Measurements from ENCODE around the gene OLFM2. TPM values are rescaled to one million over a fixed set of nuclear protein-coding genes. Genes with fewer than 3 reads are reported as not detected.

Gene OLFM2
- total RNA-seq, 1 experiment from 2014 or later: 75.6 TPM

- H3K27me3 Mint-ChIP-seq (ENCODE audit: low read depth): no peaks in the 10 kb centered on the region
- H3K4me1 ChIP-seq (ENCODE audit: insufficient read depth, low read length): no peaks in the 10 kb centered on the region; the same call in 1 of the 2 replicates
- no peaks in the 10 kb centered on the region for H3K9me3 ChIP-seq (ENCODE audit: control insufficient read depth, low read depth, low read length)
- H2BK5ac ChIP-seq (ENCODE audit: insufficient read length, low read length): no peak overlapping the region
- H2BK20ac ChIP-seq (ENCODE audit: low read depth, low read length, poor library complexity, severe bottlenecking): no peak overlapping the region
- H3K4me1 Mint-ChIP-seq: peaks cover 7 to 12% of the 10 kb centered on the region in 2 experiments
- H3K23ac ChIP-seq (ENCODE audit: insufficient read length, low read depth, low read length): no peak overlapping the region
- no peak overlapping the region for H3K4ac ChIP-seq (ENCODE audit: low read depth, low read length)
- TF ChIP-seq CTCF (conservative IDR thresholded peaks at IDR 0.05): no peak
- no peak overlapping the region for H3K27ac Mint-ChIP-seq
- no peak overlapping the region for H4K91ac ChIP-seq (ENCODE audit: insufficient read length, low read depth, low read length)
- H3K9ac ChIP-seq (ENCODE audit: extremely low read depth, insufficient read length, low read length): no peak overlapping the region
- no peak overlapping the region for H2AFZ ChIP-seq (ENCODE audit: low read length)
- H3K18ac ChIP-seq (ENCODE audit: insufficient read length, low read depth, low read length): no peak overlapping the region
- H3K9me3 Mint-ChIP-seq: no peaks in the 10 kb centered on the region; a peak in 1 of 5 replicates
- H3K27ac ChIP-seq (ENCODE audit: insufficient read length, low read depth, low read length): no peak overlapping the region
- H3K36me3 Mint-ChIP-seq (ENCODE audit: insufficient read depth in 1 of 3, low read depth in 3 of 3): peaks cover 2 to 10% (median 4%) of the 10 kb centered on the region in 3 experiments; a peak in 6 of 7 replicates
- H3K79me1 ChIP-seq (ENCODE audit: insufficient read depth, low read depth, low read length, poor library complexity, severe bottlenecking): peaks cover 3% of the 10 kb centered on the region
- no peak overlapping the region for H2BK120ac ChIP-seq (ENCODE audit: low read depth, low read length, poor library complexity, severe bottlenecking)
- DNase-seq: no peak
- no peak overlapping the region for H2BK12ac ChIP-seq (ENCODE audit: insufficient read length, low read depth, low read length)
- H4K8ac ChIP-seq (replicated peaks; ENCODE audit: insufficient read length, low read depth, low read length): no peak overlapping the region
- H3K23me2 ChIP-seq (ENCODE audit: insufficient read length, low read depth, low read length, poor library complexity, severe bottlenecking): peaks cover 11% of the 10 kb centered on the region
- H2AK5ac ChIP-seq (ENCODE audit: insufficient read length, low read length): no peak overlapping the region
- no peaks in the 10 kb centered on the region for H3K27me3 ChIP-seq (ENCODE audit: insufficient read depth, low read length)
- H2BK15ac ChIP-seq (ENCODE audit: low read depth, low read length): no peak overlapping the region
- H3K4me3 Mint-ChIP-seq: no peak overlapping the region
- H4K5ac ChIP-seq (ENCODE audit: insufficient read length, low read depth, low read length): no peak overlapping the region
- H3K14ac ChIP-seq (ENCODE audit: insufficient read depth, low read length): no peak overlapping the region
- no peaks in the 10 kb centered on the region for H4K20me1 ChIP-seq (ENCODE audit: control insufficient read depth, insufficient read depth, insufficient read length)
- WGBS (ENCODE audit: extremely low coverage, insufficient read length, low lambda C conversion rate): no CpG with 5 or more reads among the region's 6 CpGs
- no peak overlapping the region for H3K56ac ChIP-seq (ENCODE audit: insufficient read length, low read depth, low read length)
- H3T11ph ChIP-seq (ENCODE audit: low read length): no peak overlapping the region
- H3K4me2 ChIP-seq (ENCODE audit: insufficient read depth, insufficient read length, low read length): no peak overlapping the region
- no peaks in the 10 kb centered on the region; the same call in 1 of the 2 replicates for H3K79me2 ChIP-seq (ENCODE audit: insufficient read depth, low read length)
Observed at GRCh38 chr19:9911524-9912185, 24.7 kb downstream of the OLFM2 start.
